ENCODE results near the gene EFHD1.
A peak's percentile ranks its signal among the peaks of the same experiment; 100 is the strongest.

EFHD1 gene

GRCh38 chr2:232633413-232634205, at the start of gene EFHD1:
Gene EFHD1 (plus strand): TSS chr2:232633604. CDS start chr2:232633705, 101 bp downstream.
- DNase-seq: peak; percentile 88

GRCh38 chr2:232584238-232584637, 49.2 kb upstream of the EFHD1 start:
- DNase-seq: no peak

- DNase-seq: no peak
Measured at GRCh38 chr2:232586943-232587505, 46.4 kb upstream of the EFHD1 start.

GRCh38 chr2:232587512-232587911, 45.9 kb upstream of the EFHD1 start:
- no peak for DNase-seq

- DNase-seq: no peak
Measured at GRCh38 chr2:232588031-232588430, 45.4 kb upstream of the EFHD1 start.

GRCh38 chr2:232588680-232589585, 44.5 kb upstream of the EFHD1 start:
- peak; percentile 74 for DNase-seq

- no peak for DNase-seq
Measured at GRCh38 chr2:232592772-232593395, 40.5 kb upstream of the EFHD1 start.

GRCh38 chr2:232593982-232594381, 39.4 kb upstream of the EFHD1 start:
- no peak for DNase-seq

- DNase-seq: no peak
Measured at GRCh38 chr2:232597362-232598079, 35.9 kb upstream of the EFHD1 start.

GRCh38 chr2:232598293-232598692, 35.1 kb upstream of the EFHD1 start:
- no peak for DNase-seq

- DNase-seq: no peak
Measured at GRCh38 chr2:232600053-232600773, 33.2 kb upstream of the EFHD1 start.

GRCh38 chr2:232603283-232603682, 30.1 kb upstream of the EFHD1 start:
- no peak for DNase-seq

- DNase-seq: no peak
Measured at GRCh38 chr2:232604535-232604934, 28.9 kb upstream of the EFHD1 start.

- no peak for DNase-seq
Measured at GRCh38 chr2:232607011-232607410, 26.4 kb upstream of the EFHD1 start.

- DNase-seq: no peak
Measured at GRCh38 chr2:232609607-232610006, 23.8 kb upstream of the EFHD1 start.

- no peak for DNase-seq
Measured at GRCh38 chr2:232610081-232610480, 23.3 kb upstream of the EFHD1 start.

GRCh38 chr2:232611061-232611460, 22.3 kb upstream of the EFHD1 start:
- DNase-seq: no peak

- no peak for DNase-seq
Measured at GRCh38 chr2:232611559-232612218, 21.7 kb upstream of the EFHD1 start.

GRCh38 chr2:232613538-232614134, 19.8 kb upstream of the EFHD1 start:
- DNase-seq: no peak

- DNase-seq: no peak
Measured at GRCh38 chr2:232615339-232615738, 18.1 kb upstream of the EFHD1 start.

- no peak for DNase-seq
Measured at GRCh38 chr2:232621186-232621585, 12.2 kb upstream of the EFHD1 start.
